H1 (cell line): Measurements from ENCODE around the gene NCOA5. TPM values are rescaled to one million over a fixed set of nuclear protein-coding genes. Genes with fewer than 3 reads are reported as not detected.

Source experiments
- CTCF ChIA-PET: fragments of 300-600 bp; sonication (Branson Sonifier 250); formaldehyde crosslinking; loops from one replicate; lab custom pipeline; 2021; ENCODE audit not compliant: partially characterized antibody; lab: Charles Lee
- POLR2A ChIA-PET: fragments of 300-600 bp; sonication (Branson Sonifier 250); formaldehyde crosslinking; loops from one replicate; lab custom pipeline; 2021; ENCODE audit warnings: inconsistent platforms; ENCODE audit not compliant: partially characterized antibody; lab: Charles Lee
- DNase-seq, 2 experiments: peaks; one replicate each; pipeline versions ENCODE4 v3.0.0 to v3.0.0-alpha.2; 2010 to 2022; ENCODE audit warnings: low spot score in 2 of 2, low read depth in 1 of 2, mixed read lengths in 1 of 2
- FAIRE-seq: peaks from 2 replicates; lab custom pipeline; 2011; peaks lifted over from hg19 to GRCh38; lab: Jason Lieb, UNC
- H2AFZ ChIP-seq: 2 replicates; pipeline ENCODE4 v1.8.1; 2012; ENCODE audit warnings: low read length, inconsistent platforms
- H2AK5ac ChIP-seq: 2 replicates; pipeline ENCODE4 v1.6.1; 2013; ENCODE audit warnings: low read depth, low read length
- H2BK120ac ChIP-seq: replicated peaks from 2 replicates; pipeline ENCODE3; 2013; ENCODE audit warnings: low read depth, low read length, inconsistent platforms
- H2BK12ac ChIP-seq: 2 replicates; pipeline ENCODE4 v1.6.1; 2013; ENCODE audit warnings: low read depth, low read length
- H2BK15ac ChIP-seq: 2 replicates; pipeline ENCODE4 v1.6.1; 2013; ENCODE audit warnings: low read length
- H2BK20ac ChIP-seq: 2 replicates; pipeline ENCODE4 v1.6.1; 2013; ENCODE audit warnings: low read length
- H2BK5ac ChIP-seq: 2 replicates; pipeline ENCODE4 v1.6.1; 2013; ENCODE audit warnings: low read depth, low read length
- H3K14ac ChIP-seq: 2 replicates; pipeline ENCODE4 v1.6.1; 2013; ENCODE audit warnings: inconsistent platforms; ENCODE audit not compliant: insufficient read length
- H3K18ac ChIP-seq: 2 replicates; pipeline ENCODE4 v1.6.1; 2013; ENCODE audit warnings: low read length; ENCODE audit errors: extremely low read depth
- H3K23ac ChIP-seq: 2 replicates; pipeline ENCODE4 v1.6.1; 2013; ENCODE audit warnings: inconsistent platforms; ENCODE audit not compliant: insufficient read length
- H3K23me2 ChIP-seq: 2 replicates; pipeline ENCODE4 v1.6.1; 2013; ENCODE audit warnings: low read depth, low read length
- H3K27ac ChIP-seq: 2 replicates; pipeline ENCODE4 v1.6.1; 2011; ENCODE audit warnings: low read depth, low read length, inconsistent platforms
- H3K27me3 ChIP-seq, 4 experiments: replicated peaks in 1 of 4; 1 replicate in 1 of 4; 2 replicates in 3 of 4; pipeline versions ENCODE4 v1.6.1 to v1.8.1; 2011 to 2013; ENCODE audit warnings: low read length in 3 of 4, mild to moderate bottlenecking in 3 of 4, inconsistent platforms in 2 of 4, mixed read lengths in 2 of 4, moderate library complexity in 1 of 4; ENCODE audit not compliant: control insufficient read depth in 3 of 4, insufficient read depth in 3 of 4; ENCODE audit errors: extremely low read depth in 1 of 4
- H3K36me3 ChIP-seq, 4 experiments: 2 replicates each; pipeline versions ENCODE4 v1.6.1 to v1.8.1; 2011 to 2013; ENCODE audit warnings: mild to moderate bottlenecking in 4 of 4, low read length in 3 of 4, moderate library complexity in 2 of 4, control low read depth in 1 of 4, inconsistent platforms in 1 of 4; ENCODE audit not compliant: insufficient read depth in 4 of 4, control insufficient read depth in 2 of 4
- H3K4ac ChIP-seq: replicated peaks from 2 replicates; pipeline ENCODE3; 2013; ENCODE audit warnings: low read length, low read depth, mixed read lengths, inconsistent platforms; ENCODE audit not compliant: insufficient read length
- H3K4me1 ChIP-seq, 4 experiments: replicated peaks in 1 of 4; 1 replicate in 1 of 4; 2 replicates in 3 of 4; pipeline versions ENCODE4 v1.6.1 to v1.8.1; 2011 to 2013; ENCODE audit warnings: low read length in 3 of 4, inconsistent platforms in 2 of 4, mixed read lengths in 1 of 4; ENCODE audit not compliant: insufficient read depth in 4 of 4, control insufficient read depth in 3 of 4
- H3K4me2 ChIP-seq, 2 experiments: 2 replicates each; pipeline versions ENCODE4 v1.6.1 to v1.8.1; 2011 to 2013; ENCODE audit warnings: low read depth in 2 of 2, low read length in 2 of 2, control low read depth in 1 of 2, inconsistent platforms in 1 of 2, mild to moderate bottlenecking in 1 of 2; ENCODE audit not compliant: insufficient read depth in 1 of 2
- H3K4me3 ChIP-seq, 4 experiments: fragments of 200-600, 300-600 bp in 1 of 4; sonication (generic), shearing (Covaris generic), sonication (Bioruptor Twin) in 1 of 4; 2 replicates each; pipeline versions ENCODE4 v1.5.1 to v1.8.1; 2011 to 2016; ENCODE audit warnings: low read length in 4 of 4, low read depth in 3 of 4, control low read depth in 2 of 4, inconsistent platforms in 2 of 4, mild to moderate bottlenecking in 2 of 4, mixed read lengths in 1 of 4, moderate library complexity in 1 of 4; ENCODE audit not compliant: insufficient read depth in 2 of 4; ENCODE audit errors: extremely low read depth in 1 of 4
- H3K56ac ChIP-seq: replicated peaks from 2 replicates; pipeline ENCODE3; 2013; ENCODE audit warnings: low read depth, mild to moderate bottlenecking, mixed read lengths, low read length, inconsistent platforms; ENCODE audit not compliant: insufficient read length
- H3K79me1 ChIP-seq: 2 replicates; pipeline ENCODE4 v1.6.1; 2013; ENCODE audit warnings: low read depth, low read length, control low read depth
- H3K79me2 ChIP-seq, 2 experiments: 2 replicates each; pipeline versions ENCODE4 v1.6.1 to v1.8.1; 2012 to 2013; ENCODE audit warnings: low read length in 2 of 2, mild to moderate bottlenecking in 2 of 2, inconsistent platforms in 1 of 2; ENCODE audit not compliant: insufficient read depth in 2 of 2, control insufficient read depth in 1 of 2
- H3K9ac ChIP-seq, 4 experiments: replicated peaks in 1 of 4; 1 replicate in 1 of 4; 2 replicates in 3 of 4; pipeline versions ENCODE4 v1.6.1 to v1.8.1; 2011 to 2013; ENCODE audit warnings: low read depth in 3 of 4, low read length in 3 of 4, control low read depth in 2 of 4, mild to moderate bottlenecking in 2 of 4, moderate library complexity in 2 of 4, inconsistent platforms in 1 of 4; ENCODE audit errors: extremely low read depth in 1 of 4
- H3K9me3 ChIP-seq, 2 experiments: 2 replicates each; pipeline versions ENCODE4 v1.6.1 to v1.8.1; 2012 to 2013; ENCODE audit warnings: mild to moderate bottlenecking in 2 of 2, moderate library complexity in 2 of 2, control low read depth in 1 of 2, inconsistent platforms in 1 of 2, low read depth in 1 of 2, low read length in 1 of 2, mixed read lengths in 1 of 2; ENCODE audit not compliant: insufficient read depth in 2 of 2
- H4K20me1 ChIP-seq, 2 experiments: replicated peaks in 1 of 2; 2 replicates each; pipeline versions ENCODE3 to v1.8.1; 2011 to 2013; ENCODE audit warnings: inconsistent platforms in 2 of 2, low read length in 2 of 2, mild to moderate bottlenecking in 1 of 2; ENCODE audit not compliant: insufficient read depth in 2 of 2, control insufficient read depth in 1 of 2
- H4K5ac ChIP-seq: 2 replicates; pipeline ENCODE4 v1.6.1; 2013; ENCODE audit warnings: low read length, low read depth, mixed read lengths, inconsistent platforms; ENCODE audit not compliant: insufficient read length
- H4K8ac ChIP-seq: 2 replicates; pipeline ENCODE4 v1.8.0; 2013; ENCODE audit warnings: mild to moderate bottlenecking, moderate library complexity, low read length, inconsistent platforms; ENCODE audit not compliant: insufficient read depth; ENCODE audit errors: extremely low read depth
- H4K91ac ChIP-seq: replicated peaks from 2 replicates; pipeline ENCODE3; 2013; ENCODE audit warnings: low read length, mixed read lengths, inconsistent platforms; ENCODE audit not compliant: insufficient read length
- ASH2L ChIP-seq: fragments of 200-600, 300-600 bp; sonication (generic); IDR thresholded peaks from one replicate; pipeline ENCODE4 v1.7.1; 2017; ENCODE audit warnings: low read length
- ATF2 ChIP-seq: IDR thresholded peaks from 2 replicates; pipeline ENCODE4 v1.6.1; 2012; ENCODE audit warnings: low read length, inconsistent platforms
- CTCF ChIP-seq, 3 experiments: IDR thresholded peaks; 1 replicate in 2 of 3; 2 replicates in 1 of 3; pipeline versions ENCODE4 v1.5.1 to v1.6.1; 2011; ENCODE audit warnings: low read length in 3 of 3, mild to moderate bottlenecking in 3 of 3, inconsistent platforms in 2 of 3, low read depth in 1 of 3, moderate library complexity in 1 of 3; ENCODE audit not compliant: insufficient read depth in 1 of 3; ENCODE audit errors: control extremely low read depth in 1 of 3
- HDAC6 ChIP-seq: IDR thresholded peaks from one replicate; pipeline ENCODE4 v1.7.1; 2012; ENCODE audit warnings: low read depth, mild to moderate bottlenecking, inconsistent platforms, low read length, moderate library complexity
- JUN ChIP-seq: IDR thresholded peaks from 2 replicates; pipeline ENCODE4 v1.6.1; 2011; ENCODE audit warnings: low read depth, mild to moderate bottlenecking, improper control_type of control experiment, low read length
- JUND ChIP-seq: IDR thresholded peaks from 2 replicates; pipeline ENCODE4 v1.6.1; 2011; ENCODE audit warnings: mild to moderate bottlenecking, improper control_type of control experiment, low read length
- PHF8 ChIP-seq: fragments of 200-600 bp; sonication (generic); conservative IDR thresholded peaks from 2 replicates; pipeline ENCODE4 v1.7.1; 2012; ENCODE audit warnings: low read depth, mild to moderate bottlenecking, inconsistent platforms, low read length, moderate library complexity
- POLR2A ChIP-seq, 2 experiments: IDR thresholded peaks; 1 replicate in 1 of 2; 2 replicates in 1 of 2; pipeline ENCODE4 v1.6.1; 2011; ENCODE audit warnings: low read depth in 2 of 2, low read length in 2 of 2, mild to moderate bottlenecking in 2 of 2; ENCODE audit errors: control extremely low read depth in 1 of 2
- SP1 ChIP-seq: IDR thresholded peaks from 2 replicates; pipeline ENCODE4 v1.6.1; 2011; ENCODE audit warnings: low read depth, low read length
- SP4 ChIP-seq: IDR thresholded peaks from 2 replicates; pipeline ENCODE4 v1.6.1; 2012; ENCODE audit warnings: low read length, inconsistent platforms
- TAF7 ChIP-seq: optimal IDR thresholded peaks from 2 replicates; pipeline ENCODE3; 2011; ENCODE audit warnings: low read depth, mild to moderate bottlenecking, inconsistent platforms, low read length, moderate library complexity, borderline replicate concordance
- WGBS, 2 experiments: shearing (Covaris generic) in 1 of 2; methylation state at CpG; one replicate each; pipeline versions ENCODE4 v1.1.6 to v1.1.7; 2013 to 2015; ENCODE audit warnings: low lambda C conversion rate in 2 of 2, mixed read lengths in 2 of 2, inconsistent platforms in 1 of 2, low coverage in 1 of 2, missing lambda C conversion rate in 1 of 2; ENCODE audit not compliant: insufficient replicate concordance in 2 of 2, insufficient coverage in 1 of 2, insufficient read length in 1 of 2; ENCODE audit errors: extremely low coverage in 1 of 2, missing lambda C conversion rate in 1 of 2; 5-methylcytosine and 5-hydroxymethylcytosine counted together
- polyA plus RNA-seq, 7 experiments: library from polyadenylated mRNA; depleted of rRNA in 3 of 7; stranded (reverse) in 5 of 7; unstranded in 2 of 7; fragments of >200 nt in 5 of 7; fragments of 200-250 nt in 2 of 7; gene quantifications; 1 replicate in 5 of 7; 2 replicates in 1 of 7; 4 replicates in 1 of 7; pipeline versions ENCODE4 v1.2.1 to v1.2.3, GENCODE V29; 2011 to 2013; ENCODE audit warnings: missing spikeins in 2 of 7, mixed read lengths in 2 of 7
- total RNA-seq: library from RNA; stranded (reverse); fragmentation: NEBNext Ultra II Directional; extraction: Animal tissue kit (Norgen Biotek cat#: 25700); gene quantifications from 2 replicates; pipeline ENCODE4 v1.2.1, GENCODE V29; 2021

Gene NCOA5
- total and polyA plus RNA-seq, 2 of the 8 experiments (the other 6 are each of a cell fraction or from before 2014, with no cell fraction given), result 20.4 to 29.0 TPM

GRCh38 chr20:46025376-46025783, 64.4 kb downstream of the NCOA5 start:
- Histone ChIP-seq H3K4me3 (no peak overlapping the region), H4K5ac (no peak overlapping the region), H2AFZ (no peak overlapping the region), H3K56ac (no peak overlapping the region), H3K9me3 (no peaks in the 10 kb centered on the region), H4K8ac (no peak overlapping the region), H3K27me3 (peaks cover 24 to 73% (median 43%) of the 10 kb centered on the region in 4 experiments), H2AK5ac (no peak overlapping the region), H3K79me1 (no peaks in the 10 kb centered on the region), H4K91ac (no peak overlapping the region), H2BK15ac (no peak overlapping the region), H3K14ac (no peak overlapping the region), H2BK120ac (no peak overlapping the region), H4K20me1 (peaks cover 0 to 16% of the 10 kb centered on the region in 2 experiments), H3K4me2 (no peak overlapping the region), H3K23ac (no peak overlapping the region), H3K79me2 (no peaks in the 10 kb centered on the region), H3K23me2 (peaks cover 8% of the 10 kb centered on the region), H3K9ac (no peak overlapping the region), H3K4ac (no peak overlapping the region), H2BK12ac (no peak overlapping the region), H2BK5ac (no peak overlapping the region), H3K4me1 (peaks cover 0 to 3% (median 0%) of the 10 kb centered on the region in 4 experiments; a peak in 3 of 7 replicates), H2BK20ac (no peak overlapping the region), H3K27ac (no peak overlapping the region), H3K18ac (no peak overlapping the region), H3K36me3 (no peaks in the 10 kb centered on the region)
- ChIA-PET POLR2A (interaction anchor here (0.6 kb wide), 1 partner anchor 172 kb away, joined by 3 read pairs; no protein-coding TSS in a partner anchor), CTCF (interaction anchor here (0.8 to 4.7 kb wide), 4 partner anchors 12 to 33 kb away, joined by 3 to 33 read pairs (median 8); no protein-coding TSS in a partner anchor)
- WGBS, 2 experiments, result 68% methylated on average over 7 of the region's 10 CpGs; no CpG with 5 or more reads in 1 of the 2 experiments
- FAIRE-seq (no peak), DNase-seq (no peak)
- TF ChIP-seq SP1, result no peak
- TF ChIP-seq JUND, result no peak
- TF ChIP-seq SP4, result no peak
- no peak for TF ChIP-seq PHF8
- TF ChIP-seq ATF2, result no peak
- TF ChIP-seq HDAC6, result no peak
- TF ChIP-seq ASH2L, result no peak
- TF ChIP-seq JUN, result no peak
- no peak for TF ChIP-seq CTCF (IDR thresholded peaks at IDR 0.05; ENCODE audit: control extremely low read depth in 1 of 3, insufficient read depth in 1 of 3, low read depth in 1 of 3, low read length in 3 of 3)
- TF ChIP-seq TAF7, result no peak
- no peak for TF ChIP-seq POLR2A (IDR thresholded peaks at IDR 0.05; ENCODE audit: control extremely low read depth in 1 of 2, low read depth in 2 of 2, low read length in 2 of 2)
